ELF-1 (cell line): ENCODE measurements around the gene PITPNC1.
"Not testable (repeated sequence)": the region's sequence is repeated elsewhere in the genome, so short reads cannot be mapped to it uniquely, and the experiment has no call there.

ENCODE experiments used
- DNase-seq: peaks from one replicate; pipeline ENCODE4 v3.0.0-alpha.2; 2016; ENCODE audit warnings: low read depth, low spot score

The PITPNC1 gene

GRCh38 chr17:67725373-67725791, 348.3 kb downstream of the PITPNC1 start:
- no peak for DNase-seq

- no peak for DNase-seq
These were observed 348.7 kb downstream of the PITPNC1 start for GRCh38 chr17:67725807-67726206.

- DNase-seq: not testable (repeated sequence)
These were observed 350.3 kb downstream of the PITPNC1 start for GRCh38 chr17:67727152-67728039.

GRCh38 chr17:67729903-67730302, 352.8 kb downstream of the PITPNC1 start:
- DNase-seq: no peak

- DNase-seq: no peak
These were observed 353.6 kb downstream of the PITPNC1 start for GRCh38 chr17:67730731-67731130.

GRCh38 chr17:67733449-67733848, 356.4 kb downstream of the PITPNC1 start:
- DNase-seq: no peak

GRCh38 chr17:67737145-67737544, 360.1 kb downstream of the PITPNC1 start:
- DNase-seq: no peak

- no peak for DNase-seq
These were observed 364.9 kb downstream of the PITPNC1 start for GRCh38 chr17:67742025-67742424.
